SK-N-DZ (cell line): ENCODE results near the gene IPO9. TPM values are rescaled to one million over a fixed set of nuclear protein-coding genes. Genes with fewer than 3 reads are reported as not detected.

Experiments
- DNase-seq: peaks from one replicate; pipeline ENCODE4 v3.0.0-alpha.2; 2015; ENCODE audit warnings: low spot score
- polyA plus RNA-seq, 2 experiments: library from polyadenylated mRNA; depleted of rRNA; stranded (reverse); fragments of >200 nt; gene quantifications; 2 replicates each; pipeline ENCODE4 v1.2.3, GENCODE V29; 2014

IPO9 gene
- 37.2 and 48.1 TPM in 2 replicates for polyA plus RNA-seq (2014; cell fraction: cytosol; rRNA removed)
- 31.9 and 41.7 TPM in 2 replicates for polyA plus RNA-seq (2014; cell fraction: nucleus; rRNA removed)

GRCh38 chr1:201828820-201829774 is at the start of gene IPO9:
Gene IPO9 (plus strand): TSS chr1:201829157. CDS start chr1:201829210, 53 bp downstream.
- DNase-seq, result peak; percentile 92

GRCh38 chr1:201779351-201779880 is 49.5 kb upstream of the IPO9 start:
- no peak for DNase-seq

- no peak for DNase-seq
Measured at GRCh38 chr1:201780952-201781351, 48.0 kb upstream of the IPO9 start.

GRCh38 chr1:201781437-201781836 is 47.5 kb upstream of the IPO9 start:
- DNase-seq, result no peak

GRCh38 chr1:201782353-201782752 is 46.6 kb upstream of the IPO9 start:
- DNase-seq, result no peak

GRCh38 chr1:201783058-201783457 is 45.9 kb upstream of the IPO9 start:
- no peak for DNase-seq

- no peak for DNase-seq
Measured at GRCh38 chr1:201783572-201783971, 45.4 kb upstream of the IPO9 start.

GRCh38 chr1:201785291-201785690 is 43.7 kb upstream of the IPO9 start:
- no peak for DNase-seq

GRCh38 chr1:201786824-201787223 is 42.1 kb upstream of the IPO9 start:
- DNase-seq, result no peak

- no peak for DNase-seq
Measured at GRCh38 chr1:201788296-201788695, 40.7 kb upstream of the IPO9 start.

GRCh38 chr1:201789245-201789644 is 39.7 kb upstream of the IPO9 start:
- DNase-seq, result no peak

GRCh38 chr1:201790261-201790660 is 38.7 kb upstream of the IPO9 start:
- no peak for DNase-seq

GRCh38 chr1:201791051-201791778 is 37.7 kb upstream of the IPO9 start:
- no peak for DNase-seq

GRCh38 chr1:201791779-201792173 is 37.2 kb upstream of the IPO9 start:
- DNase-seq, result no peak

- peak; percentile 77 for DNase-seq
Measured at GRCh38 chr1:201792534-201793305, 36.2 kb upstream of the IPO9 start.

GRCh38 chr1:201793306-201793925 is 35.5 kb upstream of the IPO9 start:
- no peak for DNase-seq

GRCh38 chr1:201795066-201795465 is 33.9 kb upstream of the IPO9 start:
- DNase-seq, result no peak

- DNase-seq, result no peak
Measured at GRCh38 chr1:201800246-201800645, 28.7 kb upstream of the IPO9 start.

GRCh38 chr1:201806801-201807200 is 22.2 kb upstream of the IPO9 start:
- DNase-seq, result no peak

GRCh38 chr1:201807958-201808632 is 20.9 kb upstream of the IPO9 start:
- no peak for DNase-seq
